NB4 (cell line): ENCODE data around the gene ADH4.

Experiments used
- CTCF ChIP-seq: IDR thresholded peaks from one replicate; pipeline ENCODE4 v1.5.1; 2012; ENCODE audit warnings: low read depth, low read length
- MAX ChIP-seq: IDR thresholded peaks from 2 replicates; pipeline ENCODE4 v1.6.1; 2011; ENCODE audit warnings: low read depth, low read length

- no peak for TF ChIP-seq CTCF
- TF ChIP-seq MAX = no peak
Measured at GRCh38 chr4:99144587-99144986, 490 bp upstream of the ADH4 start.
